HG02623 (cell line): ENCODE data around the gene EPAS1.
A peak's percentile ranks its signal among the peaks of the same experiment; 100 is the strongest.

Experiments
- ATAC-seq: cut with Tn5 transposase; IDR thresholded peaks from one replicate; pipeline ENCODE4 v1.9.1; 2021; ENCODE audit warnings: moderate library complexity; ENCODE audit not compliant: unreplicated experiment

EPAS1 gene

GRCh38 chr2:46296840-46297545, at the start of gene EPAS1:
TSS of gene EPAS1 (plus strand) at chr2:46297407. CDS start at chr2:46297912, 505 bp downstream.
- ATAC-seq, result peak; percentile 84

GRCh38 chr2:46248171-46248570, 49.0 kb upstream of the EPAS1 start:
- no peak for ATAC-seq

DNA sequence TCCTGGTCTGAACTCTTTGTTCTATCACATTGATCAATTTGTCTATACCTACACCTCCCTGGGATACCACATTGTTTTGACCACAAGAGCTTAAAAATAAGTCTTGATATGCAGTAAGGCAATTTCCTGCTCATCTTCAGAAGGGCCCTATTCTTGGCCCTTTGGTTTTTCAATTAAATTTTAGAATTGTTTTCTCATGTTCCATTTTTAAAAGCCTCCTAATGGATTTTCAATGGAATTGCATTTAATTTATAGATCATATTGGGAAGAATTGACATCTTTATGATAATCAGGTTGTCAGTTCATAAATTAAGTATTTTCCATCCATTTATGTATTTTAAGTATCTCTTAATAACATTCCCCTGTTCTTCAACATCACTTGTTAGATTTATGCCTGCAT, 47.6 kb upstream of the EPAS1 start:
- no peak for ATAC-seq

DNA sequence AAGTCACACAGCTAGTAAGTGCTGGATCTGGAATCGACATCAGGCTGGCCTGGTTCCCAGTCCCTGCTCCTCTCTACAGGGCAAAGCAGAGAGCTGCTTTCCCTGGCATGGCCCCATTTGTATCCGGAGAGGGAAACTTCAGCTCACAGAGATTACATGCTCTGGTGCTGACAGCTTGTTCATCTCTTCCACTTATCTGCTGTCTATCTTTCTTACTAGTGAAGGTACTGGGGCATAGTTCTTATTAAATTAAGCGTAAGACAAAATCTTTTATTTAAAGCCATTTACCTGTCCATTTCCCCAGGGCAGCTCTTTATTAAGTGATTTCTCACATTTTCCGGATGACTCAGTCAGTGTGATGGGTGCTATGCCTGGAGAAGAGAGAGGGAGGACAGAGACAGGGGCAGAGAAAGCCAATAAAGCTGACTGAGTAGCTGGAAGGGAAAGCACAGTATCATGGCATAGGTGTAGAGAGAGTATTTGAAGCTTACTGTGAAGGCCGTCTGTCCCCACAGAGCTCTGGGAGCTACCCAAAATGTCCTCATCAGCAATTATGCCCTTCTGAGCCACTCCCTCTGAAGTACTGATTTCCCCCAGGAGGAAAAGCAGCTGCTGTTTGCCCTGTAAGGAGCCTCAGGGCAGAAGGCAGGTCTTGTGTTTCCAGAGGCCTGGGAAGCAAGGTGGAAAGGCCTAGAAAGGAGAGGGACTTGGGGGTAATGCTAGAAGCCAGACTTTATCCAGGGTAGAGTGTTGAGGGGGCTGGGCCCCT, 44.1 kb upstream of the EPAS1 start:
- ATAC-seq, result no peak

DNA sequence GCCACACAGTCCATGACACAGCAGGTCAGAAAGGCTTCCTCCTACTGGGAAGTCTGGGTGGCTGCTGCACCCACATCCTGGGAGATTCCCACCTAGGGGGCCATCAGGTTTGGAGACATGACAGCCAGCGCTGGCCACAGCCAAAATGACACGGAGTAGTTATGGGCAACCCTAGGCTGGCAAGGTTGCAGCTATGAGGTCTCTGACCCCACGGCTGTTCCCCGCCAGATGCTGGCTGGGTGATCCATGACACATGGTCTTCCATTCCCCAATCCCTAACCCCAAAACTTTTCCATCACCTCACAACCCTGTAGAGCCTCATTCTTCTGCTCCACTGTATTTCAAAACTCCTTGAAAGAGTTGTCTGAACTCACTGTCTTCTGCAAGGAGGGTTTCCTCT, 42.7 kb upstream of the EPAS1 start:
- no peak for ATAC-seq

DNA sequence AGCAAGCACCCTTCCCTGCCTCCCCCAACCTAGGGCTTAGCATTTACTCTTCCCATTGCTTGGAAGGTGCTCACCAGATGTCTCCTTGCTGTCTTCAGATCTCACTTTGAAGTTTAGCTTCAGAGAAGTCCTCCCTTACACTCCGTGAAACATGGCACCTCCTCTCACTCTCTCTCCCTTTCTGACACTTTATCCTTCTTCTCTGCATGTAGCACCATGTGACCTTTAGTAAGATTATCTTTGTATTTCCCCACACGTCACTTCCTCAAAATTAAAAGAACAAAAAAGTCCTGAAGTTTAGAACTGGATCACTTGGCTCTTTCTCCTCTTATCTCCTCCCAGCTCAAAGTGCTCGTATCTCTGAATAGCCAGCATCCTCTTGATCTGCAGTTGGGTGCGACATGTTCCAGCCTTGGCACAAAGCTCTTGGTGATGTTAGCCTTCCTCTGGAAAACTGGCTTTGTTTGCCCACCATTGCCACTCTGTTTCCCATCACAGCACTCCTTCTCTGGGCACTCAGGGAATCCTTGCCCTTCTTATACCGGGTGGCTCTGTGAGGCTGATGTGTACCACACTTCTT, 40.6 kb upstream of the EPAS1 start:
- no peak for ATAC-seq

GRCh38 chr2:46257476-46257875, 39.7 kb upstream of the EPAS1 start:
- ATAC-seq, result no peak

GRCh38 chr2:46257980-46258379, 39.2 kb upstream of the EPAS1 start:
- no peak for ATAC-seq

DNA sequence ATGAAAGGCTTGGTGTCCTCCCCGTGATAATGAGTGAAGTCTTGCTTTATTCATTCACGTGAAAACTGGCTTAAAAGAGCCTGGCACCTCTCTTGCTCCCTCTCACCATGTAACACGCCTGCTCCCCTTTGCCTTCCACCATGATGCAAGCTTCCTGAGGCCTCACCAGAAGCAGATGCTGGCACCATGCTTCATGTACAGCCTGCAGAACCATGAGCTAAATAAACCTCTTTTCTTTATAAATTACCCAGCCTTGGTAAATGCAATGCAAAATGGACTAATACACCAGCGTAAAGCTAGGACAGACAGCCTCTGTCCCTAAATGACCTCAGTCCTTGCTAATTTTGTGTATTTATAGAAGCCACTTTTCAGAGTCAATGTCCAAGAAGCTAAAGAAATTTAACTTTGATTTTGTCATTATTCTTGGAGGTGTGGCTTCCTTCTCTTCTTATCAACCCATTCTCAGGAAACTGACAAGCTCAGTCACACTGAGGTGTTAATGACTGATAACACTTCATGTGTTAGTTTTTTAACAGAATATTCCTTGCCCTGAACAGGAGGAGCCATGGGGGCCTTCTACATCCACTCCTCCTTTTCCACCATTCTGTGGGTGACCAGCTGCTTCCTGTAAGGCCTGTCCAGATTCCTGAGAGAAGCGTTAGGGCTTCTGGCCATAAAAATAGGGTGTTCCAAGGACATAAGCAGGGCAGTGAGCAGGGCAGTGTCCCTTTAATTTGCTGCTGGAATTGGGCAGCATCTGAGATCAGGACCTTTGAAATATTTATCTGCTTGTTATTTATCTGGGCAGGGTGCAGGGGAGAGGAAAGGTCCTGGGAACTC, 38.0 kb upstream of the EPAS1 start:
- no peak for ATAC-seq

- no peak for ATAC-seq
Measured at GRCh38 chr2:46259777-46260168, 37.4 kb upstream of the EPAS1 start.

- no peak for ATAC-seq
Measured at GRCh38 chr2:46260305-46260704, 36.9 kb upstream of the EPAS1 start.

- no peak for ATAC-seq
Measured at GRCh38 chr2:46262248-46262938, 34.8 kb upstream of the EPAS1 start.

DNA sequence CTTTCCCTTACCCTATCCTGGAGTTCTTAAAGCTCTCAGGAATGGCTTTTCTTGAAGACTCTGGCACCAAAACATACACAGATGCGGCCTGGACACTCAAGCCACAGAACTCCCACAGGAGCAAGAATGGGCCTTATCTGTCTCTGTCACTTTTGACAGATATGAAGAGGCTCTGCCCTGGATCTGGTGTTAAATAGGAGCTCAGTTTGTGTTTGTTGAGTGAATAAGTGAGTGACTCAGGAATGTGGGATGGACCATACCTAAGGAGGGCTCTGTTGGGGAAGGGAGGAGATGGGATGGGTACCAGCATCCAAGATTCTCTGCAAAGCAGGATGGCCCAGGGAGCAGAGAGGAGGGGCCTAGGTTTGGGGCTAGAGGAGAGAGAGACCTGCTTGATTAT, 33.9 kb upstream of the EPAS1 start:
- ATAC-seq, result no peak

GRCh38 chr2:46264447-46264846, 32.8 kb upstream of the EPAS1 start:
- no peak for ATAC-seq

DNA sequence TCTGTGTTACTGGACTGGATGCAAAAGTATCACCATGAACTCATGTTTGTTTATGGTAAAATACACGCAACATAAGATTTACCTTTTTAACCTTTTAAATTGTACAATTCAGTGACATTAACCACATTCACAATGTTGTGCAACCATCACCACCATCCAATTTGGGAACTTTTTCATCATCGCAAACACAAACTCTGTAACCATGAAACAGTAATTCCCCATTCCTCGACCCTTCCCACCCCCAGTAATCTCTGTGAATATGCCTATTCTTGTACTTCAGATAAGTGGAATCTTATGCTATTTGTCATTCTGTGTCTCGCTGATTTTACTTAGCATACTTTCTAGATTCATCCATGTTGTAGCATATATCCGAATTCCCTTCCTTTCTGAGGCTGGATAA, 31.1 kb upstream of the EPAS1 start:
- ATAC-seq, result no peak

DNA sequence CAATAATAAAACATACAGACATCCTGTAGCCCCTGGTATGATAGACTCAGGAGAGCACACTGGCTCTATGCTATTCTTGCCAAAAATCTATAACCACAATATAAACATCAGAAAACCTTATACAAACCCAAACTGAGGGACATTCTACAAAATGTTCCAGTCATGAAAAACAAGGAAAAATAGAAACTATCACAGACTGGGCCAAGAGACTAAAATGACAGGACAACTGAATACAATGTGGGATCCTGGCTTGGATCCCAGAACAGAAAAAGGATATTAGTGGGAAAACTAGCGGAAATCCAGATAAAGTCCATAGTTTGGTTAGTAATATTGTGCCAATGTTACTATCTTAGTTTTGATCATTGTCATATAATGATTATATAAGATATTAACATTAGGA, 29.6 kb upstream of the EPAS1 start:
- no peak for ATAC-seq

GRCh38 chr2:46268196-46268595, 29.0 kb upstream of the EPAS1 start:
- no peak for ATAC-seq

GRCh38 chr2:46269001-46269400, 28.2 kb upstream of the EPAS1 start:
- no peak for ATAC-seq

DNA sequence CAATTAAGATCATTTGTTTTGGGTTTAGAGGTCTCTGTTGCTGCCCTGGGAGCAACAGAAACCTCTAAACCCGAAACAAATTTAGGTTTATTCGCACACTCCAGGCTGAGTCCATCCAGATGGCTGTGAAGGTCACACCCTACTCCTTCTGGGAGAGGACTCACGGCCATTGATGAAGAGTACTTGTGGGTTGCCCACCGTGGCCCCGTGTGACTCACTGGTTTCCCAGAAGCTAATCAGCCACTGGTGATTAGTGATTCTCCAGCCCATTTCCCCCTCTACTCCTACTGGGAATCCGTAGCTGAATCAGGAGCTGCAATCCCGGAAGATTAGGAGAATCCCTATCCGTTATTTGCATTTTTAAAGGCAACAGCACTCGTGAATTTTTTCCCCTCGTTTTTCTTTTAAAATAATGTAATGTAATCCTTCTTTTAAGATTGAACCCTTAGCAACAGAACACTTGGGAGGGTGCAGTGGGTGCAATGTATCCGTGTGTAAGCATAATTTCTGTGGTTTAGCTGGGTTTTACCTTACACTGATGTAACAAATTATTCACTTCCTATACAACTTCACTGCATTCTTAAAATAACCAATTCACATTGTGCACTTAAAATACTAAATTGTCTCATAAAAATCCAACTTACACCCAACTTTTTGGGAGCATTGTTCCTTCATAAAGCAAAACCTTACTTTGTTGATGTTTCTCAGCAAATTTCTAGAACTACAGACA, 27.5 kb upstream of the EPAS1 start:
- ATAC-seq, result no peak

DNA sequence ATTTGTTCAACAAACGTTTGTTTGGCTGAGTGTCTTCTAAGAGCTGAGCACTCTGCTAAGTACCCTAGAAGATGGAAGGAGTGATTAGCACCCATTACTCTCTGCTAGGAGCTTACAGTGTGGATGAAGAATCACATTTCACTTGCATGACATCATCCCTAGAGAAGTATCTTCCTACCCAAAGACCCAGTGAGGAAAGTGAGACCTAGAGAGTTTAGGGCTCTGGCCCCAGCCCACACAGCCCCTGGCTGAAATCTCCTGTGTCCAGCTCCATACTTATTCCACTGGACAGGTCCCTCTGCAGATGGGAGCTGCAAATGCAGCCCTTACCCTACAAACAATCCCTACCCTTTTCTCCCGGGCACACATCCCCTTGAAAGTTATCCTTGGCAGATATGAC, 26.8 kb upstream of the EPAS1 start:
- no peak for ATAC-seq
